Activated CD4-positive, alpha-beta T cell treated with anti-CD3 and anti-CD28 coated beads for 36 hours (primary cell): ENCODE results near the gene BCKDHB. TPM values are rescaled to one million over a fixed set of nuclear protein-coding genes. Genes with fewer than 3 reads are reported as not detected.

ENCODE experiments used
- ATAC-seq: fragments of 200-7000 bp; cut with Tn5 transposase; one replicate; pipeline ENCODE4 v1.10.0; 2021; ENCODE audit warnings: mild to moderate bottlenecking, moderate library complexity
- CTCF ChIA-PET: fragments of 350-600 bp; sonication (Branson Sonifier 250); formaldehyde crosslinking; loops from one replicate; lab custom pipeline; 2021; ENCODE audit warnings: antibody characterized with exemption; lab: Charles Lee
- POLR2A ChIA-PET: fragments of 350-600 bp; sonication (Branson Sonifier 250); formaldehyde crosslinking; loops from one replicate; lab custom pipeline; 2021; ENCODE audit warnings: antibody characterized with exemption, inconsistent platforms; lab: Charles Lee
- DNase-seq: peaks from one replicate; pipeline ENCODE4 v3.0.0-alpha.2; 2020
- H3K27ac Mint-ChIP-seq: one replicate; pipeline ENCODE4 v1.8.0; 2021; ENCODE audit warnings: mixed read lengths
- H3K27me3 Mint-ChIP-seq: one replicate; pipeline ENCODE4 v1.8.0; 2021; ENCODE audit warnings: mixed read lengths
- H3K36me3 Mint-ChIP-seq: one replicate; pipeline ENCODE4 v1.8.0; 2021; ENCODE audit warnings: low read depth, mixed read lengths
- H3K4me1 Mint-ChIP-seq: one replicate; pipeline ENCODE4 v1.8.0; 2021; ENCODE audit warnings: mixed read lengths
- H3K4me3 Mint-ChIP-seq: one replicate; pipeline ENCODE4 v1.8.0; 2021; ENCODE audit warnings: mild to moderate bottlenecking, moderate library complexity, mixed read lengths
- H3K9me3 Mint-ChIP-seq: one replicate; pipeline ENCODE4 v1.8.0; 2021; ENCODE audit warnings: low read depth, mixed read lengths
- intact Hi-C, 2 experiments: fragments of 100-400 bp; cut with DNase I in 1 of 2; cut with micrococcal nuclease in 1 of 2; formaldehyde crosslinking; loops; one replicate each; pipeline versions ENCODE4 v1.14.2 to v1.15.1; 2022 to 2024; cut with DNase I, micrococcal nuclease
- total RNA-seq, 2 experiments: library from RNA; stranded (reverse); gene quantifications; one replicate each; pipeline ENCODE4 v1.2.3, GENCODE V29; 2021

BCKDHB gene
- total RNA-seq, 2 experiments from 2014 or later, result 13.1 to 21.4 TPM

GRCh38 chr6:80174900-80175572, 68.6 kb downstream of the BCKDHB start:
- H3K9me3 Mint-ChIP-seq, result no peaks in the 10 kb centered on the region
- intact Hi-C loops, result no loop called here
- H3K36me3 Mint-ChIP-seq, result peaks cover 12% of the 10 kb centered on the region
- ChIA-PET CTCF (interaction anchor here (0.6 to 1.5 kb wide), 4 partner anchors 11 to 306 kb away, joined by 3 to 4 read pairs (median 3); no protein-coding TSS in a partner anchor), POLR2A (no interaction called here)
- H3K4me1 Mint-ChIP-seq, result no peaks in the 10 kb centered on the region
- DNase-seq (no peak), ATAC-seq (no peak)
- no peak overlapping the region for H3K27ac Mint-ChIP-seq
- no peak overlapping the region for H3K4me3 Mint-ChIP-seq
- H3K27me3 Mint-ChIP-seq, result no peaks in the 10 kb centered on the region

- CTCF ChIA-PET, result no interaction called here
- intact Hi-C loops, result no loop called here
- Mint-ChIP-seq H3K27ac (no peak overlapping the region), H3K36me3 (peaks cover 11% of the 10 kb centered on the region), H3K4me3 (no peak overlapping the region), H3K27me3 (no peaks in the 10 kb centered on the region), H3K9me3 (peaks cover 4% of the 10 kb centered on the region), H3K4me1 (no peaks in the 10 kb centered on the region)
- ATAC-seq (peak; percentile 68), DNase-seq (peak; percentile 27)
- POLR2A ChIA-PET, result no interaction called here
These were observed 73.2 kb downstream of the BCKDHB start for GRCh38 chr6:80179695-80180094.

DNA sequence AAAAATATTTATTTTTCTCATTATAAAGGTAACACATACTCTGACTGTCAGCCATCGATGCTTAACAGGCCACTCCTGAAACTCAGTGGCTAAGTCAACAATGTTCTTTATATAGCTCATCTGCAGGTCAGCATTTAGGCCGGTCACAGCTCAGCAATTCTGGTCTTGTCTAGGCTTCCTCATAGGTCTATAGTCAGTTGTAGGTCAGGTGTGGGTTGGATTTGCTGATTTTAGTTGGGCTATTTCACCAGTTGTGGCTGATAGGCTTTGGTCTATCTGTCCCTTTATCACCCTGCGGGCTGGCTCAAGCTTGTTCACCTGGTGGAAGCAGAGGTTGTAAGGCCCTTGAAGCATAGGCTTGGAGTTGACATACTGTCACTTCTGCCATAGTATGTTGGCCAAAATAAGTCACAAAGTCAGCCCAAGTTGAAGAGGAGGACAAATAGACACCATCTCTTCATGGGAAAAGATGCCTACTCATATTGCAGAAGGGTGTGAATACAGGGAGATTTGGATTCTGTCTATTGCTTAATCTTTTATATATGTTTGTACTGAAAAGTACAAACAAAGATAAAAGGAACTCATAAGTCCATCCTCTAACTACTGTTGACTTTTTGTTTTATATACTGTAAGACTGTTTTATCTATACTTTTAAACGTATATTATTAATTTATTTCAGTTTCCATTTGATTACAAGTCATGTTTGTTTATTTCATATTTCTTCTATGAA, 75.0 kb downstream of the BCKDHB start:
- H3K36me3 Mint-ChIP-seq, result peaks cover 20% of the 10 kb centered on the region
- intact Hi-C loops, result no loop called here
- POLR2A ChIA-PET, result no interaction called here
- CTCF ChIA-PET, result interaction anchor here (1.3 kb wide), 2 partner anchors 10 to 16 kb away, joined by 3 read pairs; no protein-coding TSS in a partner anchor
- no peak for ATAC-seq
- no peaks in the 10 kb centered on the region for H3K27me3 Mint-ChIP-seq
- no peaks in the 10 kb centered on the region for H3K4me1 Mint-ChIP-seq
- H3K4me3 Mint-ChIP-seq, result no peak overlapping the region
- no peak overlapping the region for H3K27ac Mint-ChIP-seq
- no peak for DNase-seq
- H3K9me3 Mint-ChIP-seq, result peaks cover 10% of the 10 kb centered on the region

- no peak overlapping the region for H3K4me3 Mint-ChIP-seq
- ChIA-PET POLR2A (no interaction called here), CTCF (no interaction called here)
- intact Hi-C loops, result no loop called here
- no peak overlapping the region for H3K27ac Mint-ChIP-seq
- H3K27me3 Mint-ChIP-seq, result no peaks in the 10 kb centered on the region
- peaks cover 21% of the 10 kb centered on the region for H3K36me3 Mint-ChIP-seq
- H3K4me1 Mint-ChIP-seq, result no peaks in the 10 kb centered on the region
- peaks cover 11% of the 10 kb centered on the region for H3K9me3 Mint-ChIP-seq
- no peak for DNase-seq
- ATAC-seq, result no peak
These were observed 75.8 kb downstream of the BCKDHB start for GRCh38 chr6:80182308-80182707.

- Mint-ChIP-seq H3K27me3 (no peaks in the 10 kb centered on the region), H3K27ac (no peak overlapping the region), H3K4me1 (no peaks in the 10 kb centered on the region), H3K36me3 (peaks cover 24% of the 10 kb centered on the region), H3K9me3 (peaks cover 14% of the 10 kb centered on the region), H3K4me3 (no peak overlapping the region)
- no peak for ATAC-seq
- no peak for DNase-seq
- POLR2A ChIA-PET, result no interaction called here
- CTCF ChIA-PET, result interaction anchor here (1.4 kb wide), 1 partner anchor 18 kb away, joined by 3 read pairs; no protein-coding TSS in a partner anchor
- intact Hi-C loops, result no loop called here
These were observed 76.7 kb downstream of the BCKDHB start for GRCh38 chr6:80183019-80183795.

DNA sequence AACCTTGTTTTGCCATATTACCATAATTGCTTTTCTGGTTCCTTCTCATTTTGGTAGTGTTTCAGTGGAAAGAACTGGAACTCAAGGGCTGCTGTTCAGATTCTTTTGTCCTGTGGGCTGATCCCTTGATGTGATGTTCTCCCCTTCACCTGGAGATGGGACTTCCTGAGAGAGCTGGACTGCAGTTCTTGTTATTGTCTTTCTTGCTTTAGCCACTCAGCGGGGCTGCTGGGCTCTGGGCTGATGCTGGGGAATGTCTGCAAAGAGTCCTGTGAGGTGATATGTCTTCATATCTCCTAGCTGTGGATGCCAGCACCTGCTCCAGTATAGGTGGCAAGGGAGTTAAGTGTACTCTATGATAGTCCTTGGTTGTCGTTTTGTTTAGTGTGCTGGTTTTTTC, 79.0 kb downstream of the BCKDHB start:
- H3K9me3 Mint-ChIP-seq, result peaks cover 14% of the 10 kb centered on the region
- POLR2A ChIA-PET, result no interaction called here
- DNase-seq (no peak), ATAC-seq (no peak)
- no peaks in the 10 kb centered on the region for H3K27me3 Mint-ChIP-seq
- intact Hi-C loops, result no loop called here
- CTCF ChIA-PET, result interaction anchor here (1.0 kb wide), 1 partner anchor 11 kb away, joined by 3 read pairs; no protein-coding TSS in a partner anchor
- H3K4me1 Mint-ChIP-seq, result no peaks in the 10 kb centered on the region
- no peak overlapping the region for H3K4me3 Mint-ChIP-seq
- H3K27ac Mint-ChIP-seq, result no peak overlapping the region
- peaks cover 24% of the 10 kb centered on the region for H3K36me3 Mint-ChIP-seq

DNA sequence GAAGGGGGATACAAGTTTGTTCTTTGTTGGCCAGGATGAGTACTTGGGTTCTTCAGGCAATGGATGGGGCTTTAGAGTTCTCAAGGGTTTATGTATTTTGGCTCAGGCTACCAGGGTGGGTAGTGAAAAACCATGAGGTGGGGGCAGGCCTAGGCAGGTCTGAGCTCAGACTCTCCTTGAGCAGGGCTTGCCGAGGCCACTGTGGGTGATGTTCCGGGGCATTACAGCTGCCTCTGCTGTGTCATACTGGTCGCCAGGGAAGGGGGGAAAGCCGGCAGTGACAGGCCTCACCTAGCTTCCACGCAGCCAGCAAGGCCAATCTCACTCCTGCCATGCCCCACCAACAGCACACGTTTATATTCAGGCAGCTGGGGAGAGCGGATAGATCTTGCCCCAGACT, 79.6 kb downstream of the BCKDHB start:
- intact Hi-C loops, result no loop called here
- Mint-ChIP-seq H3K36me3 (peaks cover 24% of the 10 kb centered on the region), H3K9me3 (peaks cover 14% of the 10 kb centered on the region), H3K27me3 (no peaks in the 10 kb centered on the region), H3K4me1 (no peaks in the 10 kb centered on the region), H3K4me3 (no peak overlapping the region), H3K27ac (no peak overlapping the region)
- ChIA-PET POLR2A (no interaction called here), CTCF (interaction anchor here (1.0 kb wide), 1 partner anchor 11 kb away, joined by 3 read pairs; no protein-coding TSS in a partner anchor)
- no peak for DNase-seq
- no peak for ATAC-seq

GRCh38 chr6:80196906-80197305, 90.4 kb downstream of the BCKDHB start:
- Mint-ChIP-seq H3K9me3 (no peaks in the 10 kb centered on the region), H3K4me1 (no peaks in the 10 kb centered on the region), H3K27me3 (no peaks in the 10 kb centered on the region), H3K4me3 (no peak overlapping the region), H3K36me3 (peaks cover 3% of the 10 kb centered on the region), H3K27ac (no peak overlapping the region)
- intact Hi-C loops, result no loop called here
- ATAC-seq (no peak), DNase-seq (no peak)
- ChIA-PET POLR2A (no interaction called here), CTCF (no interaction called here)

- ATAC-seq, result no peak
These were observed 91.0 kb downstream of the BCKDHB start for GRCh38 chr6:80197474-80197873.

GRCh38 chr6:80197986-80198385, 91.5 kb downstream of the BCKDHB start:
- H3K9me3 Mint-ChIP-seq, result no peaks in the 10 kb centered on the region
- CTCF ChIA-PET, result no interaction called here
- POLR2A ChIA-PET, result interaction anchor here (0.6 kb wide), 1 partner anchor 1431 kb away, joined by 4 read pairs; no protein-coding TSS in a partner anchor
- H3K36me3 Mint-ChIP-seq, result peaks cover 5% of the 10 kb centered on the region
- no peaks in the 10 kb centered on the region for H3K4me1 Mint-ChIP-seq
- intact Hi-C loops, result no loop called here
- H3K27me3 Mint-ChIP-seq, result no peaks in the 10 kb centered on the region
- DNase-seq (no peak), ATAC-seq (no peak)
- H3K27ac Mint-ChIP-seq, result no peak overlapping the region
- no peak overlapping the region for H3K4me3 Mint-ChIP-seq

More at GRCh38 chr6:80197474-80197873, 91.0 kb downstream of the BCKDHB start:
- Mint-ChIP-seq H3K36me3 (peaks cover 3% of the 10 kb centered on the region), H3K27me3 (no peaks in the 10 kb centered on the region), H3K9me3 (no peaks in the 10 kb centered on the region), H3K4me3 (no peak overlapping the region), H3K27ac (no peak overlapping the region), H3K4me1 (no peaks in the 10 kb centered on the region)
- no peak for DNase-seq
- POLR2A ChIA-PET, result no interaction called here
- intact Hi-C loops, result no loop called here
- CTCF ChIA-PET, result no interaction called here

GRCh38 chr6:80203283-80203682, 96.8 kb downstream of the BCKDHB start:
- no peak for DNase-seq
- Mint-ChIP-seq H3K27me3 (no peaks in the 10 kb centered on the region), H3K27ac (no peak overlapping the region), H3K9me3 (no peaks in the 10 kb centered on the region), H3K4me1 (no peaks in the 10 kb centered on the region), H3K4me3 (no peak overlapping the region), H3K36me3 (peaks cover 9% of the 10 kb centered on the region)
- CTCF ChIA-PET, result interaction anchor here (1.0 to 3.2 kb wide), 5 partner anchors 11 to 257 kb away, joined by 3 to 13 read pairs (median 3); no protein-coding TSS in a partner anchor
- intact Hi-C loops, result no loop called here
- POLR2A ChIA-PET, result no interaction called here
- no peak for ATAC-seq
